Tibial nerve (tissue), 4 donors: ENCODE measurements around the gene ZNF326. TPM values are rescaled to one million over a fixed set of nuclear protein-coding genes. Genes with fewer than 3 reads are reported as not detected.
A peak's percentile ranks its signal among the peaks of the same experiment; 100 is the strongest.

ENCODE experiments used
- DNase-seq, 2 donors: peaks; one replicate each; pipeline ENCODE4 v3.0.0-alpha.2; 2019; ENCODE audit warnings: low spot score in 2 of 2
- H3K27ac ChIP-seq, 4 donors: fragments of 200-600 bp; sonication (generic) in 3 of 4; one replicate each; pipeline ENCODE4 v1.5.1; 2017 to 2019; ENCODE audit warnings: mild to moderate bottlenecking in 1 of 4
- H3K27me3 ChIP-seq, 2 donors: fragments of 200-600 bp; sonication (generic) in 1 of 2; one replicate each; pipeline versions ENCODE4 v1.5.1 to v1.6.0; 2017 to 2019
- H3K36me3 ChIP-seq, 3 donors: fragments of 200-600 bp; sonication (generic); one replicate each; pipeline ENCODE4 v1.5.1; 2018 to 2019
- H3K4me1 ChIP-seq, 4 donors: fragments of 200-600 bp; sonication (generic) in 3 of 4; one replicate each; pipeline ENCODE4 v1.5.1; 2017 to 2019
- H3K4me3 ChIP-seq, 4 donors: fragments of 200-600 bp; sonication (generic) in 3 of 4; one replicate each; pipeline ENCODE4 v1.5.1; 2017 to 2019; ENCODE audit warnings: mild to moderate bottlenecking in 1 of 4, moderate library complexity in 1 of 4
- H3K9me3 ChIP-seq, 4 donors: fragments of 200-600 bp; sonication (generic) in 3 of 4; one replicate each; pipeline ENCODE4 v1.5.1; 2017 to 2019
- EP300 ChIP-seq, 2 donors: sonication (generic); formaldehyde crosslinking; IDR thresholded peaks; one replicate each; pipeline ENCODE4 v1.6.1; 2017; ENCODE audit warnings: antibody characterized with exemption in 2 of 2, mild to moderate bottlenecking in 1 of 2
- POLR2A ChIP-seq, 2 donors: fragments of 450-650 bp; IDR thresholded peaks; one replicate each; pipeline ENCODE4 v1.6.1; 2017; ENCODE audit warnings: antibody characterized with exemption in 2 of 2, mild to moderate bottlenecking in 2 of 2, moderate library complexity in 2 of 2
- WGBS, 2 donors: methylation state at CpG; one replicate each; pipeline ENCODE4 v1.1.5; 2018; 5-methylcytosine and 5-hydroxymethylcytosine counted together
- total RNA-seq, 4 donors: library from RNA; depleted of rRNA; stranded (reverse); fragments of >200 nt; gene quantifications; one replicate each; pipeline ENCODE4 v1.1.0, GENCODE V29; 2016
- TF ChIP-seq, protein P1 (sequence below), 5 experiments: fragments of 200-600 bp in 3 of 5; fragments of 450-650 bp in 2 of 5; sonication (generic) in 3 of 5; IDR thresholded peaks; one replicate each; pipeline ENCODE4 v1.5.1; 2016 to 2019; ENCODE audit warnings: antibody characterized with exemption in 5 of 5, mild to moderate bottlenecking in 3 of 5, moderate library complexity in 2 of 5

ZNF326 gene
- total RNA-seq, 4 donors from 2014 or later: 16.5 to 27.4 (median 24.2) TPM

GRCh38 chr1:89953929-89954328 lies 41.0 kb upstream of the ZNF326 start:
- no peak overlapping the region for H3K27ac ChIP-seq
- H3K4me1 ChIP-seq: peaks cover 0 to 12% (median 0%) of the 10 kb centered on the region in 4 donors
- TF ChIP-seq, protein P1, sequence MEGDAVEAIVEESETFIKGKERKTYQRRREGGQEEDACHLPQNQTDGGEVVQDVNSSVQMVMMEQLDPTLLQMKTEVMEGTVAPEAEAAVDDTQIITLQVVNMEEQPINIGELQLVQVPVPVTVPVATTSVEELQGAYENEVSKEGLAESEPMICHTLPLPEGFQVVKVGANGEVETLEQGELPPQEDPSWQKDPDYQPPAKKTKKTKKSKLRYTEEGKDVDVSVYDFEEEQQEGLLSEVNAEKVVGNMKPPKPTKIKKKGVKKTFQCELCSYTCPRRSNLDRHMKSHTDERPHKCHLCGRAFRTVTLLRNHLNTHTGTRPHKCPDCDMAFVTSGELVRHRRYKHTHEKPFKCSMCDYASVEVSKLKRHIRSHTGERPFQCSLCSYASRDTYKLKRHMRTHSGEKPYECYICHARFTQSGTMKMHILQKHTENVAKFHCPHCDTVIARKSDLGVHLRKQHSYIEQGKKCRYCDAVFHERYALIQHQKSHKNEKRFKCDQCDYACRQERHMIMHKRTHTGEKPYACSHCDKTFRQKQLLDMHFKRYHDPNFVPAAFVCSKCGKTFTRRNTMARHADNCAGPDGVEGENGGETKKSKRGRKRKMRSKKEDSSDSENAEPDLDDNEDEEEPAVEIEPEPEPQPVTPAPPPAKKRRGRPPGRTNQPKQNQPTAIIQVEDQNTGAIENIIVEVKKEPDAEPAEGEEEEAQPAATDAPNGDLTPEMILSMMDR (IDR thresholded peaks at IDR 0.05): no peak
- no peak for TF ChIP-seq EP300 (IDR thresholded peaks at IDR 0.05)
- no peak for TF ChIP-seq POLR2A (IDR thresholded peaks at IDR 0.05)
- no peak for DNase-seq
- H3K36me3 ChIP-seq: no peaks in the 10 kb centered on the region
- no peak overlapping the region for H3K4me3 ChIP-seq
- WGBS, 2 donors: 100% methylated on average over 1 of the region's 1 CpG
- H3K27me3 ChIP-seq: no peaks in the 10 kb centered on the region
- H3K9me3 ChIP-seq: no peaks in the 10 kb centered on the region

DNA sequence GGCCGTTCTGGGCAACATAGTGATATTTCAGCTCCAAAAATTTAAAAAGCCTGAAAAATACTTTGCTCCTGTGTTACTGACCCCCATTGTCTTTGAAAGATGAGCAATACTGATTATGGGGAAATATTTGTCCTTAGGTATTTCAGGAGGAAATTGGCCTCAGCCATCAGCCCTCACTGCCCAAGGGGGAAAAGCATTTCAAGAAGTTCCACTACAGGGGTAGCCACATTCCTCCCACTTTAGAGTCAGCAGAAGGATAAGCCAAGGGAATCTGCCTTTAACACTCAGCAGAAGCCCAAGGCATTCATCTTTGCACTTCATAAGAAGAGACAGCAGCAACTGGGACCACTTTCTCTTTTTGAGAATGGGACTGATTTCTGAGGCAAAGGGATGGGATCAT lies 40.5 kb upstream of the ZNF326 start:
- 95 to 100% methylated on average over 1 of the region's 1 CpG for WGBS, 2 donors
- Histone ChIP-seq H3K27me3 (no peaks in the 10 kb centered on the region), H3K4me1 (peaks cover 0 to 12% (median 0%) of the 10 kb centered on the region in 4 donors), H3K4me3 (no peak overlapping the region), H3K27ac (no peak overlapping the region), H3K9me3 (no peaks in the 10 kb centered on the region), H3K36me3 (no peaks in the 10 kb centered on the region)
- TF ChIP-seq POLR2A (IDR thresholded peaks at IDR 0.05) (no peak), EP300 (IDR thresholded peaks at IDR 0.05) (no peak)
- TF ChIP-seq, protein P1 (IDR thresholded peaks at IDR 0.05): no peak
- DNase-seq: no peak

DNA sequence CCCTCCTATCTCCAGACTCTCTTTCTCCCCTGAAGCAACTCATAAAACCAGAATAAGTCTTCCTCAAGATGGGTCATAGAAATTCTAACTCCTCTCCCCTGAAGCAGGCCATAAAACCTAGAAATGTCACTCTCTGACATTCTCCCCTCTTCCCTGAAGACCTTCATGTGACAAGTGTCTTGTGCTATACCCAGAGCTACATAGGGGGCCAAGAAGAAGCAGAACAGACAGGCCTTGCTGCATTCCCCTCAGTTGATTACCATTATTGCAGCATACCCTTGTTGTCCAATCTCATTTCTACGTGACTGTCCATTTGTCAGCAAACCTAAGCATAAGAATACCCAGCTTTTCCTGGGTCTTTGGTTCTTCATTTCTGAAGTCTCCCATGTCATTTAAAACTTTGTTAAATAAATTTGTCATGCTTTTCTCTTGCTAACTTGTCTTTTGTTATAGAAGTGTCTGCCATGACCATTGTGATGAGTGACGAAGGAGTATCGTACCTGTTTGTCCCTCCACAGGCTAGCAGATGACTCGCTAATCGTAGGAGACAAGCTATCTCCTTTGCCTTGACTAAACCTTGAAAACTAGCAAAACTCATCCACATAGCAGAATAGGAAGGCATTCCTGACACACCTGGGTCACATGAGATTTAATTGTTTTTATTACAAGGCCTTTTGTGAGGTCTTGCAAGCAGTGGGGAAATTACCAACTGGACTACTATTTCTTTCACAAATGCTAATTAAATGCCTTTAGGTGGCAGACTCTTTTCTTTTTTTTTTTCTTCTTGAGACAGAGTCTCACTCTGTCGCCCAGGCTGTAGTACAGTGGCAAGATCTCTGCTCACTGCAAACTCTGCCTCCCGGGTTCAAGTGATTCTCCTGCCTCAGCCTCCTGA lies 39.4 kb upstream of the ZNF326 start:
- Histone ChIP-seq H3K4me1 (peaks cover 0 to 12% (median 0%) of the 10 kb centered on the region in 4 donors), H3K9me3 (no peaks in the 10 kb centered on the region), H3K36me3 (no peaks in the 10 kb centered on the region), H3K27ac (no peak overlapping the region), H3K4me3 (no peak overlapping the region), H3K27me3 (no peaks in the 10 kb centered on the region)
- DNase-seq: no peak
- WGBS, 2 donors: 96 to 97% methylated on average over 7 of the region's 7 CpGs
- TF ChIP-seq, protein P1 (IDR thresholded peaks at IDR 0.05): no peak
- TF ChIP-seq EP300 (IDR thresholded peaks at IDR 0.05) (no peak), POLR2A (IDR thresholded peaks at IDR 0.05) (no peak)

GRCh38 chr1:89957107-89957506 lies 37.8 kb upstream of the ZNF326 start:
- Histone ChIP-seq H3K36me3 (no peaks in the 10 kb centered on the region), H3K9me3 (no peaks in the 10 kb centered on the region), H3K27me3 (no peaks in the 10 kb centered on the region), H3K27ac (peak overlapping the region in 1 of 4 donors; percentile 20), H3K4me1 (peaks cover 0 to 9% (median 0%) of the 10 kb centered on the region in 4 donors), H3K4me3 (no peak overlapping the region)
- 31 to 33% methylated on average over 1 of the region's 1 CpG for WGBS, 2 donors
- TF ChIP-seq, protein P1 (IDR thresholded peaks at IDR 0.05): no peak
- TF ChIP-seq EP300 (IDR thresholded peaks at IDR 0.05) (no peak), POLR2A (IDR thresholded peaks at IDR 0.05) (no peak)
- DNase-seq: no peak
